HCT116 (cell line): ENCODE measurements around the gene SNX8. TPM values are rescaled to one million over a fixed set of nuclear protein-coding genes. Genes with fewer than 3 reads are reported as not detected.
"Not testable (repeated sequence)": the region's sequence is repeated elsewhere in the genome, so short reads cannot be mapped to it uniquely, and the experiment has no call there.

Experiments
- ATAC-seq: fragments of 200-7000 bp; cut with Tn5 transposase; 2 replicates; pipeline ENCODE4 v1.9.1; 2020; ENCODE audit warnings: mild to moderate bottlenecking, moderate library complexity
- BruUV-seq: library from RNA; stranded (reverse); fragments of 400-500 nt; replicated peaks from 2 replicates; lab custom pipeline; 2021; lab: Mats Ljungman, UMichigan
- CTCF ChIA-PET: fragments of 300-600 bp; sonication (Branson Sonifier 250); formaldehyde crosslinking; loops from one replicate; lab custom pipeline; 2021; ENCODE audit warnings: antibody characterized with exemption; lab: Charles Lee
- POLR2A ChIA-PET: fragments of 300-600, 350-600 bp; sonication (Branson Sonifier 250); formaldehyde crosslinking; loops from one replicate; lab custom pipeline; 2021; ENCODE audit warnings: antibody characterized with exemption; lab: Charles Lee
- RAD21 ChIA-PET, 2 experiments: fragments of 300-600 bp; sonication (Branson Sonifier 250); formaldehyde crosslinking; loops; one replicate each; lab custom pipeline; 2023; ENCODE audit warnings: low total read pairs in 2 of 2; ENCODE audit not compliant: uncharacterized antibody in 2 of 2, unreplicated experiment in 2 of 2, low non-redundant PET in 1 of 2; lab: Charles Lee
- DNase-seq: peaks from one replicate; pipeline ENCODE4 v3.0.0-alpha.2; 2010; ENCODE audit warnings: low read depth, low spot score
- H2AFZ ChIP-seq: fragments of 200-600 bp; shearing (Covaris generic), sonication (generic); 2 replicates; pipeline ENCODE4 v1.6.1; 2017; ENCODE audit warnings: low read depth, mixed run types, mixed read lengths, antibody characterized with exemption, low read length; ENCODE audit not compliant: poor library complexity, severe bottlenecking
- H3K27ac ChIP-seq: 2 replicates; pipeline ENCODE4 v1.5.1; 2012; ENCODE audit warnings: low read depth, low read length
- H3K27me3 ChIP-seq: fragments of 200-600 bp; sonication (generic); 2 replicates; pipeline ENCODE4 v1.6.1; 2016; ENCODE audit warnings: mixed run types, low read length, mixed read lengths; ENCODE audit not compliant: insufficient read depth
- H3K36me3 ChIP-seq, 2 experiments: fragments of 200-500 bp in 1 of 2; fragments of 200-600 bp in 1 of 2; sonication (Bioruptor generic) in 1 of 2; sonication (generic) in 1 of 2; 2 replicates each; pipeline versions ENCODE4 v1.5.1 to v1.6.1; 2014 to 2016; ENCODE audit warnings: low read length in 2 of 2, inconsistent platforms in 1 of 2, mixed read lengths in 1 of 2, mixed run types in 1 of 2; ENCODE audit not compliant: insufficient read depth in 2 of 2, control insufficient read depth in 1 of 2
- H3K4me1 ChIP-seq, 2 experiments: fragments of 200-600 bp in 1 of 2; sonication (generic) in 1 of 2; 2 replicates each; pipeline versions ENCODE4 v1.5.1 to v1.6.1; 2012 to 2017; ENCODE audit warnings: low read length in 2 of 2, inconsistent platforms in 1 of 2, mild to moderate bottlenecking in 1 of 2, mixed read lengths in 1 of 2, mixed run types in 1 of 2, moderate library complexity in 1 of 2; ENCODE audit not compliant: insufficient read depth in 2 of 2, control insufficient read depth in 1 of 2
- H3K4me2 ChIP-seq: fragments of 200-600 bp; sonication (generic); 2 replicates; pipeline ENCODE4 v1.6.1; 2017; ENCODE audit warnings: mixed run types, low read length, mixed read lengths
- H3K4me3 ChIP-seq, 2 experiments: fragments of 200-600 bp in 1 of 2; sonication (generic) in 1 of 2; replicated peaks in 1 of 2; 2 replicates each; pipeline ENCODE4 v1.5.1; 2011 to 2016; ENCODE audit warnings: low read length in 2 of 2, control low read depth in 1 of 2, low read depth in 1 of 2, mild to moderate bottlenecking in 1 of 2, mixed read lengths in 1 of 2, mixed run types in 1 of 2
- H3K79me2 ChIP-seq: fragments of 200-600 bp; sonication (generic); 2 replicates; pipeline ENCODE4 v1.6.1; 2017; ENCODE audit warnings: mild to moderate bottlenecking, mixed run types, low read length, moderate library complexity, mixed read lengths; ENCODE audit not compliant: insufficient read depth
- H3K9ac ChIP-seq: fragments of 200-600 bp; sonication (generic); 2 replicates; pipeline ENCODE4 v1.6.1; 2016; ENCODE audit warnings: low read length, mixed read lengths
- H3K9me2 ChIP-seq: fragments of 200-600 bp; sonication (generic), shearing (Covaris generic); 2 replicates; pipeline ENCODE4 v1.6.1; 2017; ENCODE audit warnings: mixed run types, mild to moderate bottlenecking, moderate library complexity; ENCODE audit not compliant: insufficient read depth
- H3K9me3 ChIP-seq, 2 experiments: fragments of 200-500 bp in 1 of 2; fragments of 200-600 bp in 1 of 2; sonication (Bioruptor generic) in 1 of 2; sonication (generic) in 1 of 2; 2 replicates each; pipeline ENCODE4 v1.6.1; 2014 to 2017; ENCODE audit warnings: low read length in 2 of 2, mixed read lengths in 2 of 2, inconsistent platforms in 1 of 2, low read depth in 1 of 2, mild to moderate bottlenecking in 1 of 2, mixed run types in 1 of 2, moderate library complexity in 1 of 2; ENCODE audit not compliant: control insufficient read depth in 1 of 2, insufficient read depth in 1 of 2
- H4K20me1 ChIP-seq: fragments of 200-600 bp; sonication (generic), shearing (Covaris generic); 2 replicates; pipeline ENCODE4 v1.6.1; 2017; ENCODE audit warnings: mixed run types, mild to moderate bottlenecking, moderate library complexity; ENCODE audit not compliant: insufficient read depth
- CBX3 ChIP-seq: IDR thresholded peaks from 2 replicates; pipeline ENCODE4 v1.6.1; 2012; ENCODE audit warnings: low read depth
- CEBPB ChIP-seq: IDR thresholded peaks from 2 replicates; pipeline ENCODE4 v1.6.1; 2012; ENCODE audit warnings: low read depth
- FOSL1 ChIP-seq: IDR thresholded peaks from 2 replicates; pipeline ENCODE4 v1.6.1; 2012; ENCODE audit warnings: low read depth
- JUND ChIP-seq: IDR thresholded peaks from 2 replicates; pipeline ENCODE4 v1.6.1; 2012
- POLR2A ChIP-seq: IDR thresholded peaks from 2 replicates; pipeline ENCODE4 v1.7.0; 2011; ENCODE audit warnings: borderline replicate concordance; ENCODE audit not compliant: insufficient read depth, insufficient read length; ENCODE audit errors: extremely low read depth
- SRF ChIP-seq: IDR thresholded peaks from 2 replicates; pipeline ENCODE4 v1.6.1; 2012; ENCODE audit warnings: low read depth
- ZFX ChIP-seq: fragments of 450-650 bp; IDR thresholded peaks from 2 replicates; pipeline ENCODE4 v1.6.1; 2017
- intact Hi-C: fragments of 100-400 bp; cut with micrococcal nuclease; formaldehyde crosslinking; loops from 2 replicates; pipeline ENCODE4 v1.10.0; 2022
- total RNA-seq: library from RNA; stranded (reverse); gene quantifications from one replicate; pipeline ENCODE4 v1.2.1, GENCODE V29; 2021; ENCODE audit not compliant: unreplicated experiment
- TF ChIP-seq, protein P1 (sequence below), 3 experiments: fragments of 200-600 bp in 1 of 3; sonication (generic) in 1 of 3; IDR thresholded peaks in 2 of 3; conservative IDR thresholded peaks in 1 of 3; 2 replicates each; pipeline ENCODE4 v1.5.1; 2012 to 2017; ENCODE audit warnings: low read depth in 2 of 3, low read length in 2 of 3, antibody characterized with exemption in 1 of 3, borderline replicate concordance in 1 of 3, control low read depth in 1 of 3, mild to moderate bottlenecking in 1 of 3, mixed read lengths in 1 of 3, mixed run types in 1 of 3, moderate library complexity in 1 of 3; ENCODE audit not compliant: insufficient read depth in 1 of 3

Gene SNX8
- total RNA-seq, 1 experiment from 2014 or later: 41.7 TPM

DNA sequence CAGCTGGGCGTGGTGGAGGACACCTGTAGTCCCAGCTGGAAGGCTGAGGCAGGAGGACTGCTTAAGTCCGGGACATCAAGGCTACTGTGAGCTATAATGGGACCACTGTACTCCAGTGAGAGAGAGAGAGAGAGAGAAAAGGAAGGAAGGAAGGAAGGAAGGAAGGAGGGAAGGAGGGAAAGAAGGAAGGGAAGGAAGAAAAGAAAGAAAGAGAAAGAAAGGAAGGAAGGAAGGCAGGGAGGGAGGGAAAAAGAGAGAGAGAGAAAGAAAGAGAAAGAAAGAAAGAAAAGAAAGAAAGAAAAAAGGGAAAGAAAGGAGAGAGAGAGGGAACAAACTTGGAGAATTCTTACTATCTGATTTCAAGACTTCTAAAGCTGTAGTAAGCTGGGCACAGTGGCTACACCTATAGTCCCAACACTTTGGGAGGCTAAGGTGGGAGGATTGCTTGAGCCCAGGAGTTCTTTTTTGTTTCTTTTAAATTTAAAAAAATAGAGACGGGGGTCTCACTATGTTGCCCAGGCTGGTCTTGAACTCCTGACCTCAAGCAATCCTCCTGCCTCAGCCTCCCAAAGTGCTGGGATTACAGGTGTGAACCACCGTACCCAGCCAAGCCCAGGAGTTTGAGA lies 18.5 kb upstream of the SNX8 start:
- H3K4me3 ChIP-seq, H3K27me3 ChIP-seq, intact Hi-C loops, H2AFZ ChIP-seq, H4K20me1 ChIP-seq, DNase-seq, RAD21 ChIA-PET, H3K9me3 ChIP-seq, H3K79me2 ChIP-seq, BruUV-seq, CTCF ChIA-PET, H3K4me2 ChIP-seq, H3K27ac ChIP-seq, H3K36me3 ChIP-seq, H3K4me1 ChIP-seq, ATAC-seq, H3K9me2 ChIP-seq, H3K9ac ChIP-seq: not testable (repeated sequence)
- POLR2A ChIA-PET: interaction anchor here (1.2 kb wide), 1 partner anchor 21 kb away, joined by 3 read pairs; no protein-coding TSS in a partner anchor

DNA sequence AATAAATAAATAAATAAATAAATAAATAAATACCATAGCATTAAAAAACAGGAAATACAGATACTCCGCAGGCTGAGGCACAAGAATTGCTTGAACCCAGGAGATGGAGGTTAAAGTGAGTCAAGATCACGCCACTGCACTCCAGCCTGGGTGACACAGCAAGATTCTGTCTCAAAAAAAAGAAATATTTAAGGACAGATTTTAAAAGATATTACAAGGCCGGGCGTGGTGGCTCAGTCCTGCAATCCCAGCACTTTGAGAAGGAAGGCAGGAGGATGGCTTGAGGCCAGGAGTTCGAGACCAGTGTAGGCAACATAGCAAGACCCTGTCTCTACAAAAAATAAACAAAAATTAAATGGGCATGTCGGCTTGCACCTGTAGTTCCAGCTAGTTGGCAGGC lies 17.5 kb upstream of the SNX8 start:
- no peaks in the 10 kb centered on the region for H3K4me1 ChIP-seq
- H3K4me3 ChIP-seq: no peak overlapping the region
- no peak for DNase-seq
- TF ChIP-seq FOSL1: no peak
- no peak for TF ChIP-seq CBX3
- TF ChIP-seq SRF: no peak
- no peak for TF ChIP-seq JUND
- TF ChIP-seq POLR2A: no peak
- TF ChIP-seq CEBPB: no peak
- no peak for TF ChIP-seq ZFX
- TF ChIP-seq, protein P1, sequence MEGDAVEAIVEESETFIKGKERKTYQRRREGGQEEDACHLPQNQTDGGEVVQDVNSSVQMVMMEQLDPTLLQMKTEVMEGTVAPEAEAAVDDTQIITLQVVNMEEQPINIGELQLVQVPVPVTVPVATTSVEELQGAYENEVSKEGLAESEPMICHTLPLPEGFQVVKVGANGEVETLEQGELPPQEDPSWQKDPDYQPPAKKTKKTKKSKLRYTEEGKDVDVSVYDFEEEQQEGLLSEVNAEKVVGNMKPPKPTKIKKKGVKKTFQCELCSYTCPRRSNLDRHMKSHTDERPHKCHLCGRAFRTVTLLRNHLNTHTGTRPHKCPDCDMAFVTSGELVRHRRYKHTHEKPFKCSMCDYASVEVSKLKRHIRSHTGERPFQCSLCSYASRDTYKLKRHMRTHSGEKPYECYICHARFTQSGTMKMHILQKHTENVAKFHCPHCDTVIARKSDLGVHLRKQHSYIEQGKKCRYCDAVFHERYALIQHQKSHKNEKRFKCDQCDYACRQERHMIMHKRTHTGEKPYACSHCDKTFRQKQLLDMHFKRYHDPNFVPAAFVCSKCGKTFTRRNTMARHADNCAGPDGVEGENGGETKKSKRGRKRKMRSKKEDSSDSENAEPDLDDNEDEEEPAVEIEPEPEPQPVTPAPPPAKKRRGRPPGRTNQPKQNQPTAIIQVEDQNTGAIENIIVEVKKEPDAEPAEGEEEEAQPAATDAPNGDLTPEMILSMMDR (IDR thresholded peaks at IDR 0.05 in 2 of 3, conservative IDR thresholded peaks at IDR 0.05 in 1 of 3; ENCODE audit: borderline replicate concordance in 1 of 3, insufficient read depth in 1 of 3, low read depth in 2 of 3, low read length in 2 of 3): no peak
- TF ChIP-seq, all 23 proteins: peak for 0
- RAD21 ChIA-PET: no interaction called here
- ATAC-seq: no peak
- no TSS peak for BruUV-seq
- no peaks in the 10 kb centered on the region for H3K9me3 ChIP-seq
- H3K9ac ChIP-seq: no peak overlapping the region
- POLR2A ChIA-PET: interaction anchor here (1.2 kb wide), 1 partner anchor 22 kb away, joined by 3 read pairs; no protein-coding TSS in a partner anchor
- no peak overlapping the region for H3K4me2 ChIP-seq
- CTCF ChIA-PET: interaction anchor here (0.7 to 1.6 kb wide), 2 partner anchors 13 to 17 kb away, joined by 3 to 4 read pairs; no protein-coding TSS in a partner anchor
- intact Hi-C loops: no loop called here
- no peaks in the 10 kb centered on the region for H4K20me1 ChIP-seq
- no peaks in the 10 kb centered on the region for H3K79me2 ChIP-seq
- H3K27me3 ChIP-seq: no peaks in the 10 kb centered on the region
- H3K36me3 ChIP-seq: no peaks in the 10 kb centered on the region
- H2AFZ ChIP-seq: no peak overlapping the region
- H3K27ac ChIP-seq: no peak overlapping the region
- no peaks in the 10 kb centered on the region for H3K9me2 ChIP-seq
